Suppressor macrophage treated with lipopolysaccharide for 1 hour (primary cell): ENCODE measurements around the gene BCL2L1.
"Not testable (repeated sequence)": the region's sequence is repeated elsewhere in the genome, so short reads cannot be mapped to it uniquely, and the experiment has no call there.

Experiments used
- DNase-seq, 3 donors: peaks; one replicate each; pipeline ENCODE4 v3.0.0-alpha.2; 2020 to 2022

BCL2L1 gene

DNA sequence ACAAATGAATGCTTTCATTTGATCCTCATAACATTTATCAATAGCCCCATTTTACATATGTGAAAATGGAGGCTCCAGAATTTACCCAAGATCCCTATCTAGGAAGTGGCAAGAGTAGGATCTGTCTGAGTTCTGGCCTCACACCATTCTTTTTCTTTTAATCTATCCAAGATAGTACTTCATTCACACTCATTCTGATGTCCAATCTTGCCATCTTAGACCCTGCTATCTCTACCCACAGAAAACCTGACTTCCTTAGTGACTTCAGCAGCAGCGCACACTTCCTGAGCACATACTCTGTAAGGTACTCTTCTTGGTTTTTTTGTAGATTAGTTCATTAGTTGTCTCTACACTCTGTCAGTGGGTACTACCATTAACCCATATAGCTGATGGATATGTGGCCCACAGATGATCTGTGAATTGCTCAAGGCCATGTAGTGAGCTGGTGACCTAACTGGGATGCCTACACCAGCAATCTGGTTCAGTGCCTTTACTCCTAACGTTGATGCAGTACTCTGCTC lies 48.7 kb downstream of the BCL2L1 start:
- no peak for DNase-seq

GRCh38 chr20:31673435-31673834 lies 49.2 kb downstream of the BCL2L1 start:
- no peak for DNase-seq

DNA sequence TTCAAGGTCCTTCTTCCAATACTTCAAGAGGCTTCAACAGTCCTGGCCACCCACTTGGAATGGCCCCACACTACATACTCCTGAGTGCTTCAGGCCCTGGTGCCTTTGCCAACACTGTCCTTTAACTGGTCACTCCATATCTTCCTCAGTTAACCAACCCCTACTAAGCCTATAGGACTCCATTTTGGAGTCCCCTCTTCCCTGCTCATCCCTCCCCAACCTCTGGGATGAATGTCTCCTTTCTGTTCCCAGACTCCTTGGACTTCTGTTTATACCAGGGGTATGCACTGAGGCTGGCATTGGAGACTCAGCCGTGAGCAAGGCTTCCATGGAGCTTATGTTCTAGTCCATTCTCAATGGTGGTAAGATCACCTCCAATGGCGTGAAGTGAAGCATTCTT lies 51.3 kb downstream of the BCL2L1 start:
- DNase-seq: no peak

DNA sequence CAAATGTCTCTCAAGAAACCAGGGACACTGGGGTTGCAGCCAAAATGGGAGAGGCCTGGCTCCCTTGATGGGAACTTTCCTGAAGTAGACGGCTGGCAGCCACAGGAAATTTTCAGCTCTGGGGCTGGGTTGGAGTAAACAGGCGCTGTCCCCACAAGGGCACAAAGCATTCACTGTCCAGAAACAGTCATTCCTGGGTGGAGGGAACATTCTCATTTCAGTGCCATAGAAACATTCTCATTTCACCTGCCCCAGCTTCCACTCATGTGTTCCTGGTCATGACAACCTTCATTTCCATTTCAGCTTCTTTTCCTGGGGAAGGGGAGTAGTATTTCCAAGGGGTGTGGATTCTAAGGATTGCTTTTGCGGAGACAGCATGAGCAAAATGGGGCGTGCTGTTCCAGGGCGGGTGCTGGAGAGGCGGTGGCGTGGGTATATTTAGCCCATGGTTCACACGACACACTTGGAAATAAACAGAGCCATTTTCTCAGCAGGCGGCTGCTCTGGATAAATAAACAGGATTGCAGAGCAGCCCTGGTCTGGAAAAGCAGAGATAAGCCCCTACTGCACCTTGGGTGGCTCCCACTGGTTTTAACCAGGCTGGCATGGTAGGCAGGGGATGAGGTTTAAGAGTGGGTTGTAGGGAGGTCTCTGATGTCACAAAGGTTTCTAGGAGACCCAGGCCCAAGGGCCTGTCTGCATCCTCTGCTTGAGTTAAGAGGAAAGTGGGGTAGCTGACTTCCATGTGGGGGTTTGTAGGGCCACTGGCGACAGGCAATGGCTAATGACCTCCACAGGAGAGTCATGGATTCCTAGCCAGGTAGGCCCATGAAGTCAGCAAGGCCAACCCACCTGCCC lies 52.1 kb downstream of the BCL2L1 start:
- no peak for DNase-seq

- DNase-seq: no peak
Observed at GRCh38 chr20:31669876-31670275, 52.8 kb downstream of the BCL2L1 start.

GRCh38 chr20:31668944-31669343 lies 53.7 kb downstream of the BCL2L1 start:
- not testable (repeated sequence) for DNase-seq

DNA sequence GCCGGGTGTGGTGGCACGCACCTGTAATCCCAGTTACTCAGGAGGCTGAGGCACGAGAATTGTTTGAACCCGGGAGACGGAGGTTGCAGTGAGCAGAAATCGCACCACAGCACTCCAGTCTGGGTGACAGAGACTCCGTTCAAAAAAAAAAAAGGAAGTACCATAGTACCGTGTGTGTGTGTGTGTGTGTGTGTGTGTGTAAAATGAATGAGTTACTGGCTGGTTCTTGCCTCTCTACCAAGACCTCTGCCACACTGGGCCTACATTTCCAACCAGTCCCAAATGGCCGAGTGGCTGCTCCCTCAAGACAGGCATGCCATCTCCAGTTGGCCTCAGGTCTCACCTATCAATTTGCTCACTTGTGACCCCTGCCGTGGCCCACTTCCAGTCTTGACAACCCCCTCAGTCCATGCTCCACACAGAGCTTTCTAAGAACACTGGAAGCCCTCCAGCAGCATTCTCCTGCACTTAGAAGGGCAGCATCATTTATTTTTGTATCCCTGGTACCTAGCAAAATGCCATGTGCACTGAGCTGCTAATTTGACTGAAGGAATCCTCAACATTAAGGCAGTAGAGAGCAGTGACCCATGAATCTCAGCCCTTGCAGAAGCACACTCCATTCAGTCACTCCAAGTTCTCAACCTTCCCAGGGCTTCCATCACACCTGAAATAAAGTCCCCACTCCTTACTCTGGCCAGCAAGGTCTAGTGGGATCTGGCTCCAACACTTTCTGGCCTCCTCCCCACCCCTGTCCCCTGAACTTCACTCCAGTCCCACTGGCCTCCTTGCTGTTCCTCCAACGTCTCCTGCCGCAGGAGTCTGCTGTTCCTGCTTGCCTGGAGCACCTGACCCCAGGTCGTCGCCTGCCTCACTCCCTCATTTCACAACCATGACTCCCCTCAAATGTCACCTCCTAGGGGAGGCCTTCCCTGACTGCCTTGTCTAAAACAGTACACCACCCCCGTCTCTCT lies 55.1 kb downstream of the BCL2L1 start:
- peak; percentile 56 to 81 (median 62) for DNase-seq

- DNase-seq: peak; percentile 73 to 88 (median 73)
Observed at GRCh38 chr20:31666258-31667042, 56.2 kb downstream of the BCL2L1 start.

DNA sequence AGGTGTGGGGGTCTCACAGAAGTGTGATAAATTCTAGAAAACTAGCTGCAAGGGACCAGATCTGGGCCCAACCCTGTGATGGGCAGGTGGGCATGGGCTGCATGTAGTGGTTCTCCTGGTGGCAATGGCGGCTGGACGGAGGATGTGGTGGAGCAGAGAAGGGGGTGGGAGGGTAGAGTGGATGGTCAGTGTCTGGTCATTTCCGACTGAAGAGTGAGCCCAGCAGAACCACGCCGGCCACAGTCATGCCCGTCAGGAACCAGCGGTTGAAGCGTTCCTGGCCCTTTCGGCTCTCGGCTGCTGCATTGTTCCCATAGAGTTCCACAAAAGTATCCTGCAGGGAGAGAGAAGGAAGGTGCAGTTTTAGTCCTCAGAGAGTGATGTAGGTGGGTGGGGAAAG lies 56.9 kb downstream of the BCL2L1 start:
- no peak for DNase-seq

DNA sequence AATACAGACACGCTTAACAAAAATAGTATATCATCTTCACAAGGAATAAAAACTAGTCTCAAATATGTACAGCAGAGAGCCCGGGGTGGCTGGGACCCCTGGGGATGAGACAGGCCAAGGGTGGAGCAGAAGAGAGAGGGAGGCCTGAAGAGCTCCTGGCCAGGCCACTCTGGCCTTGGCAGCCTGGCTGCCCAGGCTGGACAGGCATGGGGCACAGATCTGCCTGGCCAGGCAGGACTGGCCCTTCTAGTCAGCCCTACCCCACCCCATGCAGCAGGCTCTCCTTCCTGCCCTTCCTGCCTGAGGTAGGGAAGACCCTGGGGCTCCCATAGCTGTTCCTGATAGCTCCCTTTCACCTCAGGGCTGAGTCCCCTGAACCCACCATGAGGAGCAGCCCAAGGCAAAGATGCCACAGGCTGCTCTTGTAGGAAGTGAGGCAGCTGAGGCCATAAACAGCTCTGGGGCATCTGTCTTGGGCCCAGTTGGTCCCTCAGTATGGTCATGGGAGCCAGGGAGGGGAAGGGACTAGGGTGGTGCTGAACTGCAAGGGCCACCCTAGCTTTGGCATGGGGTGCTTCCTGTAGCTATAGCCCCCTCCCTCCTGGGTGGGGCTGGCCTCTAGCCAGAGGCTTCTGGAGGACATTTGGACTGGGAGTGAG lies 57.8 kb downstream of the BCL2L1 start:
- no peak for DNase-seq

DNA sequence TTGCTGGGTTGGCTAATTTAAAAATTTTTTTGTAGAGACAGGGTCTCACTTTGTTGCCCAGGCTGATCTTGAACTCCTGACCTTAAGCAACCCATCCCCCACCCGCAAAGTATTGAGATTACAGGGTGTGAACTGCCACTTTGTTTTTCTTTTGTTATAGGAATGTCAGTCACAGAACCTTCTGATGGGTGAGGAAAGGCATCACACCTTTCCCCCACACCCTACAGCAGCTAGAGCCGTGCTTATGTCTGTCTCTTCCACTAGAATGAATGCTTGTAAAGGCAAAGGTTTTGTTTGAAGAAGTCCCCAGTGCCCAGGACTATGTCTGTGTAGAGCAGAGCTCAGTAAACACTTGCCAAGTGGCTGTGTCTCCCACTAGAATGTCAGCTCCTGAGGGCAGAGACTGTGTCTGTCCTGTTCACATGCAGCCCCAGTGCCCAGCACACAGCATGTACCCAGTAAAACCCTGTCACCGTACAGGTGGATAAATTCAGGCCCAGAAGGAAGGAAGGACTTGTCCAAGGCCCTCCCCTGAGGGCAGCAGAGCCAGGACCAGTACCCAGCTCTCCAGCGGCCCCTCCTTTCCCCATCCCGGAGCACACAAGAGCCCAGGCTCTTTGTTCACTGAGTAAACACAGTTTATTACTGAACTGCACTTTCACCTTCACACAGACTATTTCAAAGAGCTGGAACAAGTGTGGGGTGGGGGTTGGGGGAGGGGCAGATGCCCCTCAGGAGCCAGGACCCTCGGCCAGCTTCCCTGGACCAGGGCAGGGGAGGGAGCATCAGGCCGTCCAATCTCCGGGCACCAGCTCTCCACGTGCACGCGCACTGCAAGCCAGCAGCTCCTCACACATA lies 58.6 kb downstream of the BCL2L1 start:
- no peak for DNase-seq

- DNase-seq: no peak
Observed at GRCh38 chr20:31663524-31663837, 59.2 kb downstream of the BCL2L1 start.

GRCh38 chr20:31662372-31662854 lies 60.3 kb downstream of the BCL2L1 start:
- no peak for DNase-seq

GRCh38 chr20:31661625-31662371 lies 60.9 kb downstream of the BCL2L1 start:
- peak; percentile 77 to 93 (median 86) for DNase-seq

- DNase-seq: no peak
Observed at GRCh38 chr20:31654534-31654933, 68.1 kb downstream of the BCL2L1 start.

DNA sequence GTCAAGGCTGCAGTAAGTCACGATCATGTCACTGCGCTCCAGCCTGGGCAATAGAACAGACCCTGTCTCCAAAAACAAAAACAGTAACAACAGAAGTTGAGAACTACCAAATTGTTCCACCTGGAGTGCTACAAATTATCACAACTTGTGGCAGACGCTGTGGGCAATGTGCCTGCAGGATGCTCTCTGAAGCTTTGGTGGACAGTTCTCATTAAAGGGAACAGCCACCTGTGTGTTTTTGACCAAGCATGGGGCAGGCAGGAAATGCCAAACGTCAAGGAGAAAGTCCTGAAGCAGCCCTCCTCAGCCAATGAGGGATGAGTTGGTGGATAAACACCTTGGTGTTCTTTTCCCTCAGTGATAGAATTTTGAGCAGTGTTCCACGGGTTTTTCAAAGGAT lies 69.1 kb downstream of the BCL2L1 start:
- DNase-seq: no peak

DNA sequence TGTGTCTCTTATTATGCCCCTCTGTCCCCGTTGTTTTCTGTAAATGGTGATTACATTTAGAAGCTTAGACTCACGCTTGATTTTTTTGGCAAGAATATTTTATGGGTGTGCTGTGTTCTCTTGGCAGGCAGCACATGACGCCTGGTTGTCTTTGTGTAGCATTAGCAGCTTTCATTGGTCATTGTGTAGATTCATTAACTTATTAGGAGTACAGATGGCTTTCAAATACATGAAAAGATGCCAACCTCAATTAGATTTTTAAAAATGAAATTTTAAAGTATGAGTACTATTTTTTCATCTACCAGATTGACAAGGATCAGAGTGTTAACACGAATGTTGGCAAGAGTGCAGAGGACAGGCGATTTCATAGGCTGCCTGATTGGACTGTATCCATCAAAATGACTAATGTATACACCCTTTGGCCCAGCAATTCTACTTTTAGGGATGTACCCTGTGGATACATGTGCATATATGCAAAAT lies 69.7 kb downstream of the BCL2L1 start:
- DNase-seq: no peak

- DNase-seq: not testable (repeated sequence)
Observed at GRCh38 chr20:31648104-31648503, 74.6 kb downstream of the BCL2L1 start.

DNA sequence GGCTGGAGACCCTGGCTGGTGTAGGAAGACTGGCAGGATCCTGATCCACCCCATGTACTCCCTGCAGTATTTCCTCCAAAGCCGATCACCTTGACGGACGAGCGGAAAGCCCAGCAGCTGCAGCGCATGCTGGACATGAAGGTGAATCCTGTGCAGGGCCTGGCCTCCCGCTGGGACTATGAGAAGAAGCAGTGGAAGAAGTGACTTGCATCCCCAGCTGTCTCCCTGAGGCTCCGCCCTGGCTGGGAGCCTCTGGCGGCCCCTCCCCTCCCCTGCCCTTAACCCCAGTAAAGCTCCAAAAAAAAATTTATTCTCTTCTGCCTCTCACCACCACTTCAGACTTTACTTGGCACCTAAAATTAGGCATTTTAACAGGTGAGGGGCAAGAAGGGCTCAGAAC lies 78.0 kb downstream of the BCL2L1 start:
- no peak for DNase-seq

GRCh38 chr20:31643522-31643921 lies 79.1 kb downstream of the BCL2L1 start:
- no peak for DNase-seq
